Gastroesophageal sphincter (tissue), 4 donors: Measurements from ENCODE around the gene DSCAML1. TPM values are rescaled to one million over a fixed set of nuclear protein-coding genes. Genes with fewer than 3 reads are reported as not detected.

Source experiments
- ATAC-seq: fragments of 150-250 bp; one replicate; pipeline ENCODE4 v1.9.1; 2016; ENCODE audit warnings: mild to moderate bottlenecking, moderate library complexity
- H3K27ac ChIP-seq, 4 donors: fragments of 200-600 bp; sonication (generic) in 3 of 4; 1 replicate in 3 of 4; 2 replicates in 1 of 4; pipeline ENCODE4 v1.5.1; 2016 to 2019
- H3K27me3 ChIP-seq: fragments of 200-600 bp; sonication (generic); one replicate; pipeline ENCODE4 v1.5.1; 2019
- H3K36me3 ChIP-seq, 2 donors: fragments of 200-600 bp; sonication (generic); one replicate each; pipeline ENCODE4 v1.5.1; 2019; ENCODE audit warnings: control low read depth in 1 of 2
- H3K4me1 ChIP-seq, 3 donors: fragments of 200-600 bp; sonication (generic); 1 replicate in 2 of 3; 2 replicates in 1 of 3; pipeline ENCODE4 v1.5.1; 2016 to 2019; ENCODE audit warnings: control low read depth in 2 of 3
- H3K4me3 ChIP-seq, 2 donors: fragments of 200-600 bp; sonication (generic); one replicate each; pipeline ENCODE4 v1.5.1; 2019; ENCODE audit warnings: mild to moderate bottlenecking in 1 of 2, moderate library complexity in 1 of 2
- H3K9me3 ChIP-seq, 3 donors: fragments of 200-600 bp; sonication (generic); one replicate each; pipeline ENCODE4 v1.5.1; 2017 to 2019; ENCODE audit warnings: control low read depth in 2 of 3
- CTCF ChIP-seq, 4 experiments: fragments of 200-600 bp in 2 of 4; fragments of 450-650 bp in 2 of 4; sonication (generic) in 1 of 4; IDR thresholded peaks; one replicate each; pipeline ENCODE4 v1.5.1; 2017 to 2019; ENCODE audit warnings: antibody characterized with exemption in 4 of 4, mild to moderate bottlenecking in 2 of 4, moderate library complexity in 2 of 4
- EP300 ChIP-seq: sonication (generic); formaldehyde crosslinking; IDR thresholded peaks from one replicate; pipeline ENCODE4 v1.6.1; 2017; ENCODE audit warnings: antibody characterized with exemption, mild to moderate bottlenecking
- POLR2A ChIP-seq, 2 donors: fragments of 450-650 bp; IDR thresholded peaks; one replicate each; pipeline ENCODE4 v1.6.1; 2017; ENCODE audit warnings: antibody characterized with exemption in 2 of 2, mild to moderate bottlenecking in 2 of 2, moderate library complexity in 1 of 2
- POLR2AphosphoS5 ChIP-seq: sonication (generic); formaldehyde crosslinking; IDR thresholded peaks from one replicate; pipeline ENCODE4 v1.6.1; 2017; ENCODE audit warnings: antibody characterized with exemption
- WGBS, 2 donors: methylation state at CpG; one replicate each; pipeline ENCODE4 v1.1.5; 2018; ENCODE audit warnings: low coverage in 1 of 2; 5-methylcytosine and 5-hydroxymethylcytosine counted together
- total RNA-seq, 4 donors: library from RNA; depleted of rRNA; stranded (reverse); fragments of >200 nt; gene quantifications; one replicate each; pipeline ENCODE4 v1.1.0, GENCODE V29; 2016

Gene DSCAML1
- total RNA-seq, 4 donors from 2014 or later: 0.35 to 2.5 (median 0.73) TPM

- peaks cover 27% of the 10 kb centered on the region for H3K27me3 ChIP-seq
- no peak for TF ChIP-seq POLR2AphosphoS5
- no peak for TF ChIP-seq POLR2A (IDR thresholded peaks at IDR 0.05)
- no peak for TF ChIP-seq CTCF (IDR thresholded peaks at IDR 0.05)
- no peak for TF ChIP-seq EP300
- ATAC-seq: no peak
- WGBS, 2 donors: 28 to 48% methylated on average over 4 of the region's 4 CpGs
- no peaks in the 10 kb centered on the region for H3K4me1 ChIP-seq
- H3K27ac ChIP-seq: no peak overlapping the region
- peaks cover 0 to 20% (median 0%) of the 10 kb centered on the region in 3 donors for H3K9me3 ChIP-seq
- H3K4me3 ChIP-seq: no peak overlapping the region
- peaks cover 0 to 2% of the 10 kb centered on the region in 2 donors for H3K36me3 ChIP-seq
Observed at GRCh38 chr11:117620086-117620485, 176.9 kb downstream of the DSCAML1 start.

DNA sequence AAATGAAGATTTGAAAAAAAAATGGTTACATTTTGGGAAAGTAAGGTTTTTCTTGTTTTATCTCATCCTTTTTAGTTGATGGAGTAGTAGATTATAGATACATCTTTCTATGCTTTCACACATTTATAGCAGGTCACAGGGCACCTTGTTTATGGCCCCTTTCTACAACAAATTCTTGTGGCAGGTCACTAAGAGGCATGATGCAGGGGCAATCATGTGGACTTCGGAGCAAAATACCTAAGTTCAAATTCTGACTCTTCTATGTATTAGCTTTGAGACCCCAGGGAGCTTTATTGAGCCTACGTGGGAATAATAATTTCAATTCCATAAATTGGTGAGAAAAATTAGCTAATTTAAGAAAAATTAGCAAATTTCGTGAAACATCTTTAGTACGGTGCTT, 177.4 kb downstream of the DSCAML1 start:
- ATAC-seq: no peak
- no peak overlapping the region for H3K27ac ChIP-seq
- TF ChIP-seq POLR2AphosphoS5: no peak
- WGBS, 2 donors: 80 to 92% methylated on average over 4 of the region's 4 CpGs
- peaks cover 0 to 6% of the 10 kb centered on the region in 2 donors for H3K36me3 ChIP-seq
- H3K27me3 ChIP-seq: peaks cover 27% of the 10 kb centered on the region
- peaks cover 0 to 24% (median 0%) of the 10 kb centered on the region in 3 donors for H3K9me3 ChIP-seq
- H3K4me1 ChIP-seq: no peaks in the 10 kb centered on the region
- no peak overlapping the region for H3K4me3 ChIP-seq

- no peak for TF ChIP-seq EP300
- no peak for TF ChIP-seq CTCF (IDR thresholded peaks at IDR 0.05)
- TF ChIP-seq POLR2AphosphoS5: no peak
- TF ChIP-seq POLR2A (IDR thresholded peaks at IDR 0.05): no peak
Observed at GRCh38 chr11:117618982-117619355, 178.0 kb downstream of the DSCAML1 start.

DNA sequence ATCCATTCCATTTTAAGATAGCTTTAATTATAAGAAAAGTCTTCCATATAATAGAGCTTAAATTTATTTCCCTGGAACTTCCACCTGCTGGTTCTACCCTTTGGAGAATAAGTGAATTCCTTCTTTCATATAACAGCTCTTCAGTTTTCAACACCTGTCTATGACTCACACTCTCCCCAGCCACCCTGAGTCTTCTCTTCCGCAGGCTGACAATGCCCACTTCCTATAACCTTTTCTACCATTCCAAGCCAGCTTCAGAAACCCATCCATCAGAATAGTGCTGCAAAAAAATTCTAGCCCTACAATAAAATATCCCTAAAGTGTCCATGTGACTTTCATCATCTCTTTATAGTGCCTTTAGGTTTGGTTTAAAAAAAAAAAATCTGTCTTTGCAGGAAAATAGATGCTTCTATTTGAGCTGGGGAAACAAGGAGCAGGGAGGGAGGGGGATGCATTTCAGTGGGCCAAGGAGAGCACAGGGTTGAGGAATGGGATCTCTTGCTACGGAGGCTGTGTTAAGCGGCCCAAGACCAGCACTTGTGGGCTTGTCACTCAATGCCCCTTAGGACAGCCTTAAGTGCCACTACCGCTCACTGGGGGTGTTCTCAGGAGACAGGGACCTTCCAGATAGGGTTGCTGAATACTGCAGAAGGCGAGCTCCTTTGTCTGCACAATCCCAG, 178.6 kb downstream of the DSCAML1 start:
- Histone ChIP-seq H3K4me3 (no peak overlapping the region), H3K27me3 (peaks cover 34% of the 10 kb centered on the region), H3K4me1 (no peaks in the 10 kb centered on the region), H3K36me3 (peaks cover 0 to 6% of the 10 kb centered on the region in 2 donors), H3K27ac (no peak overlapping the region), H3K9me3 (peaks cover 0 to 27% (median 0%) of the 10 kb centered on the region in 3 donors)
- ATAC-seq: no peak
- TF ChIP-seq POLR2A (IDR thresholded peaks at IDR 0.05) (no peak), POLR2AphosphoS5 (no peak), CTCF (IDR thresholded peaks at IDR 0.05) (no peak), EP300 (no peak)
- WGBS, 2 donors: 86 to 92% methylated on average over 2 to 5 of the region's 5 CpGs

More at GRCh38 chr11:117618982-117619355, 178.0 kb downstream of the DSCAML1 start:
- WGBS, 2 donors: 62% methylated on average over 2 of the region's 8 CpGs; no CpG with 5 or more reads in 1 of the 2 donors
- H3K4me1 ChIP-seq: no peaks in the 10 kb centered on the region
- no peak overlapping the region for H3K27ac ChIP-seq
- H3K4me3 ChIP-seq: no peak overlapping the region
- peaks cover 0 to 27% (median 0%) of the 10 kb centered on the region in 3 donors for H3K9me3 ChIP-seq
- H3K27me3 ChIP-seq: peaks cover 29% of the 10 kb centered on the region
- peaks cover 0 to 6% of the 10 kb centered on the region in 2 donors for H3K36me3 ChIP-seq
- no peak for ATAC-seq

- no peak for ATAC-seq
- no peak for TF ChIP-seq CTCF (IDR thresholded peaks at IDR 0.05)
- no peak for TF ChIP-seq POLR2AphosphoS5
- TF ChIP-seq EP300: no peak
- TF ChIP-seq POLR2A (IDR thresholded peaks at IDR 0.05): no peak
- Histone ChIP-seq H3K36me3 (peaks cover 0 to 6% of the 10 kb centered on the region in 2 donors), H3K27ac (no peak overlapping the region), H3K9me3 (peaks cover 0 to 21% (median 0%) of the 10 kb centered on the region in 3 donors), H3K27me3 (peaks cover 45% of the 10 kb centered on the region), H3K4me1 (no peaks in the 10 kb centered on the region), H3K4me3 (no peak overlapping the region)
- WGBS, 2 donors: 75% methylated on average over 3 of the region's 3 CpGs; no CpG with 5 or more reads in 1 of the 2 donors
Observed at GRCh38 chr11:117616979-117617378, 180.0 kb downstream of the DSCAML1 start.
